Central memory CD4-positive, alpha-beta T cell (primary cell): ENCODE measurements around the gene FAM9A.

Source experiments
- DNase-seq: peaks from one replicate; pipeline ENCODE4 v3.0.0; 2022
- total RNA-seq, 3 experiments: gene quantifications; one replicate each; lab custom pipeline; 2026; lab: John Stamatoyannopoulos, UW

FAM9A gene
- 0 reads per million in 3 experiments for total RNA-seq

DNA sequence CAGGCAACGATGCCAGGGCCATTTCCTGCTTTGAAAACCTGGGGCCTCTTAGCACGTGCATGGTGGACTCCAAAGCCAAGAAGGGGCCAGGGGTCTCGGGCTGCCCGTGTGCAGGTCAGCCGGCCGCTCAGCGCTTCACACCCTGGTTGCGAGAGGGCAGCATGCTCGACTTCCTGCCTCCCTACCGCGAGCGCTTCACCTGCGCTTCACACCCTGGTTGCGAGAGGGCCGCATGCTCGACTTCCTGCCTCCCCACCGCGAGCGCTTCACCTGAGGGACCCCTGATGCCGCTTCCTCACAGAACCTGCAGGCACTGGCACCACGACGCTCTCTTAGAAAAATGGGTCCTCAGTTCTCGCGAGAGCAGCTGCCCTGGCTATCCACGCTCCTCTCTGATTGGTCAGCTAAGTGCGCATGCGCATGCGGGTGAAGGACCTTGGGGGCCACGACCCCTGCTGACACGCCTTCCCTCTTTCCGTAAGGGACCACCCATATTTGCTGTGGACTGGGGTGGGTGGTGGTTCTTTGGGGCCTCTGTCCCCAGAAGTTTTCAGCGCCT, at the start of gene FAM9A:
TSS of gene FAM9A (minus strand) at position 343 of the 559 bp plus-strand sequence. CDS start 1,212 bp downstream, outside the sequence.
- no peak for DNase-seq

DNA sequence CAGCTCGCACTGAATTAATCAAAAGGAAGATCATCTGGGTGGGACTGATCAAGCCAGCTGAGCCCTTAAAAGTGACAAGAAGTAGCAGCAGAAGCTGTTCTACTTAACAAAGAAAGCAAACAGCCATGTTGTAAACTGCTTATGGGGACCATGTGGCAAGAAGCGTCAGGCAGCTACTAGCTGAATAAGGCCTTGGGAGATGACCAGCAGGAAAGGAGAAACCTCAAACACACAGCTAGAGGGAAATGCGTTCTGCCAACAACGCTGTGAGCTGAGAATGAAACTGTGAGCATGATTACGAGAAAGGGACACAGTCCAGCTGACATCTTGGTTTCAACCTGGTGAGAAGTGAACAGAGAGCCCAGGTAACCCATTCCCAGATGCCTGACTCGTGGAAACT, 49.3 kb upstream of the FAM9A start:
- no peak for DNase-seq

DNA sequence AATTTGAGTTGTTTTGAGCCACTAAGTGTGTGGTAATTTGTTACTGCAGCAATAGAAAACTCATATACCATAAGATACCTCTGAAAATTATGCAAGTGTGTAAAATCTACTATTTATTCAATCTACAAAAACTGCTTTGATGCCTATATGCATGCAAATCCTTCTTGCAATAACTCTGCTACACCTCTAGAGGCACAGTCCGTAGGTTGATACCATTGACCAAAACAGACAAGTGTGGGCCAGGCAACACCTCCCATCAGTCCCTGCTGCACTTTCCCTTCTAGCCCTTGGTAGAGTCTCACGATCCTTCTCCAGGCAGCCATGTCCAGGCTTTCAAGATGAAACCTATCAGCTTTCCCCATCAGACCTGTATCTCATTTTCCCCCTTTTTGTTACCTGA, 48.8 kb upstream of the FAM9A start:
- no peak for DNase-seq

DNA sequence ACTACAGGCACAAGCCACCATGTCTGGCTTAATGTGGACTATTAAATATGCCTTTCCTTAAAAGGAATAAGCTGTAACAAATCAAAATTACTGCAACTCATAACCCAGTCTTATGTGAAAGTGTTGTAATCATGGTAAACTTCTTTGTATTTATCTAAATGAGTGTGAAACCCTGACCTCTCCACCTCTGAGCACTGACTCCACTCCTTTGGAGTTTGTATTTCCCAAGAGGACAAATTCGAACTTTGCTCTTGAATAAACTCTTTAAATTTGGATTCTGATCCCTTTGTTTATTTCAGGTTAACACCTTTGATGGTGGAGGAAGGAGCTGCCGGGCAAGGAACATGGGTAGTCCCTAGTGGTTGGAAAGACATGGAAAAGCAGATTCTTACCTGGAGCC, 48.3 kb upstream of the FAM9A start:
- no peak for DNase-seq

DNA sequence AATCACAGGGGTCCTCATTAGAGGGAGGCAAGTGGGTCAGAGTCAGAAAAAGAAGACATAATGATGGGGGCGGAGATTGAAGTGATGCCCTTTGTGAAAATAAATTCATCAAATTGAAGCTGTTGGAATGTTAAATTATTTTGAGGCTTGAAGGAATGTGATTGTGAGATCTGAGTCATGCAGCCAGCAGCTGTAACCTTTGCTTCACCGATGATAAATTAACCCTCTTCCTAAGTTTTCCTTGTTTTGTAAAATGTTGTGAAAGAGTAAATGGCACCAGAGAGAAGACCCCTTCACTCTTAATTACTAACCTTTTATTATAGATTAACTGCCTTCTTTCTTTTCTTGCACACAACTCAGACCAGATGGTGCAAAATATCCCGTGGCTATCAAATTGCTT, 47.7 kb upstream of the FAM9A start:
- DNase-seq: no peak

DNA sequence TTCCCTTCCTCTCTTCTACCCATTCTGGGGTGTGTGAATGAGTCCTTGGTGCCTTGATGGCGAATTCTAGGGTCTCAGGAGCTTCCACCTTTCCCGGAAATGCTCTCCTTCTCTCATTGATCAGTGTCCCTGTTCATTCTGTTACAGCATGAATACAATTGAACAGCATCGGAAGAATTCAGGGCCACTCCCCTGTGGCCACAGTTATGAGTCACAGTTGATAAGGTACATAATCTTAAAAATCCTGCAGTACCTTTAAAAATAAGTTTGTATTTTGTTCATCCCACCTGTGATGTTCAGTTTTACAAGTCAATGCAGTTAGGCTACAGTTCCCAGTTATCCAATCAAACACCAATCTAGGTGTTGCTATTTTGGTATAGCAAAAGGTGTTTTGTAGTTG, 47.3 kb upstream of the FAM9A start:
- DNase-seq: no peak

DNA sequence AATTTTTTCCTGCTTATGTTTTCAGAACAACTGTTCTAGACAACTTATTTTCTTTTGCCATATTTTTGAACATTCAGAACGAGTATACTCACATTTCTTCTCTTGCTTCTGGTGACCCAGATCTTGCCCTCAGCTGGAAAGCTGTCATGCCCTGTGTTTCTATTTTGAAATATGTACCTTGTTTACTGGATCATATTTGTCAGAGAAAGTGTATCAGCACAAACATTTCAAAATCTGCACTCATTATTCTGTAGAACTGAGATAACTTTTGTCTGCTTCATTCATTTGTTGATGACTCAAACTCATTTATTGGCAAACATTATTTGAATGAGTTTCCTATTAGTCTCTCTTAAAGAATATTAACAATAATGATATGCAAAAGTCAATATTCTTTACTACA, 46.2 kb upstream of the FAM9A start:
- no peak for DNase-seq

DNA sequence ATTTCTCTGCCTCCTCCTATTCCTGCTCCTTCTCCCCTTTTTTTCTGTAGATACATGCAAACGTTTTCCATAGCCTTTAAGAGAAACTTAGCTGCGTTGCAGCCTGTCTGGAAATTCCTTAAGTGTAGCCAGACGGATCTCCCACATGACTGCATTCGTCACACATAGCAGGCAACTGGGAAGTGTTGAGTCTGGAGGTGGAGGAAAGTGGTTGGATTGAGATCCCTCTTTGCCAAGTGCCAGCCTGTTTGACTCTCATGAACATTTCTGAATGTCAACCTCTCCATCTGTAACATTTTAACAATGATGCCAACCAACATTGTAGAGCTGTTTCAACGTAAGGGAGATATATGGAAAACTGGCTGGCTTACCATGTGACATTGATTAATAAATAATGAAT, 45.1 kb upstream of the FAM9A start:
- DNase-seq: no peak

DNA sequence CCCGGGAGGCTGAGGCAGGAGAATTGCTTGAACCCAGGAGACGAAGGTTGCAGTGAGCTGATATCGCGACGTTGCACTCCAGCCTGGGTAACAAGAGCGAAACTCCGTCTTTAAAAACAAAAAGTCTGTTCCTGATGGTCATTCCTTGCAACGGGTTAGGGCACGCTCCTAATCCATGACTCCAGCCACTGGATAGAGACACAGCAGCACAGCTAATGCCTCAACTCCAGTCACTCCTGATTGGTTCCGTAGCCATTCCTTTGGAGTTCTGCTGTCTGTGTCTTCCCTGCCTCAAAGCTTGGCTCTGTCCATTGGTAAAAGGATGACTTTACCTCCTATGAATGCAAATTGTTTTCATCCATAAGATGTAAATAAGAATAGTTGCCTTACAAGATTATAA, 44.3 kb upstream of the FAM9A start:
- no peak for DNase-seq

DNA sequence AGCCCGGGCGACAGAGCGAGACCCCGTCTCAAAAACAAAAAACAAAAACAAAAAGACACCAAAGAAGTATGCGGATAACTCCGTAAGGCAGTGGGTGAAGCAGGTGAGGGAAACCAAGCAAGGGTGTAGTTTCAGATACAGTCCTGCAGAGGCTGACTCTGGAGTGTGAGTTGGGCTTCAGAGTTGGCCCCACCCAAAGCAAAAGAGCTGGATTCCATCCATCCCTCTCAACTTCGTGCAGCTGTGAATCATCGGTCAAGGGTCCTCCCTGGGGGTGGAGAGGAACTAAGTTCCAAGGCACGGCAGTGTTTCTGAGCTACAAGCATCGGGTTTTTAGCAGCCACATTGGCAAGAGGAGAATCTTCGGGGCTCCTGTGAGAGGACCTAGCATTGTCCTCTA, 43.9 kb upstream of the FAM9A start:
- DNase-seq: no peak

DNA sequence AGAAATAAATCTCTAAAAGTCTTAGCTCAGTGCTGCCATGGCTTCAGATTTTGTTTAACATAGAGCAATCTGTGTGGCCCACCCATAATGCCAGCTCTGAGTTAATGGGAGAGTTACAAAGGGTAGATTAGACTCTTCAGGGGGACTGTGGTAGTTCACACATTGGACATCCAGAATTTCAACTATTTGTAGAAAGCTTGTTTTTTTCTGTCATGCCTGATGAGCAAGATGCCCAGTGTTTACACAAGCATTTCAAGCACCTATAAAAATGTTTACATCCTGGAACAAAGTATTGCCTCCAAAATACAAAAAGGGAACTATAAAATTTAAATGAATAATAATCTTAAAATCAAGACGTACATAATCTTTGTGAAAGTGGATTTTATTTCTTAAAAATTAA, 43.0 kb upstream of the FAM9A start:
- DNase-seq: no peak

DNA sequence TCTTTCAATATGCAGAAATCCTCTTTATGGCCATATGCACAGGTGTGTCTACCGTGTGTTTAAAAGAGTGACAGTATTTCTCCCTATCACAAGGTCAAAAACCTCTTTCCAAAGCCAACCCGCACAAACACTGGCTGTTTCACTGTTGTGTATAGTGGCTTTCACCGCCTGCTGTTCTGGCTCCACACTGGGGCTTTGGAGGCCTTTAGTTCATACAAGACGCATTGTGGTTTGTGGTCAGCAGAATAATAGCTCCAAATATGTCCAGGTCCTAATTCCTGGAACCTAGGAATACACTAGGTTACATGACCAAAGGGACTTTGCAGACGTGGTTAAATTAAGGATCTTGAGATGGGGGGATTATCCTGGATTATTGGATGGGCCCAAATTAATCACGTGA, 40.7 kb upstream of the FAM9A start:
- no peak for DNase-seq

DNA sequence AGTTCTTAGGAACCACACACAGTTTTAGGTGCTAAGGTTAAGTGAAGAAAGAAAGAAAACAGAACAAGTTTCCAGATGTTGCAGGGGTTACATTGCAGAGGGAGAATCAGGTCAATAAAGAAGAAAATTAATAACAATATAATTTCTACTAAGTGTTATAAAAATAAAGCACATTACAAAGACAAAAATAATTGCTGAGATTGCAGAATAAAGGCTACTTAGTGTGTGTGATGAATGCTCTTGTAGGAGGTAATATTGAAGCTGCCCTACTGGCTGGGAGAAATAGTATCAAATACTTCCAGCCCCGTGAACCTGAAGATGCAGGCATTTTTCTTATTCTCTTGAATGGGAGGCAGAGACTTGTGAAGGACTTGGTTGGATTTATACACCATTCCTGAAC, 33.2 kb upstream of the FAM9A start:
- DNase-seq: no peak

DNA sequence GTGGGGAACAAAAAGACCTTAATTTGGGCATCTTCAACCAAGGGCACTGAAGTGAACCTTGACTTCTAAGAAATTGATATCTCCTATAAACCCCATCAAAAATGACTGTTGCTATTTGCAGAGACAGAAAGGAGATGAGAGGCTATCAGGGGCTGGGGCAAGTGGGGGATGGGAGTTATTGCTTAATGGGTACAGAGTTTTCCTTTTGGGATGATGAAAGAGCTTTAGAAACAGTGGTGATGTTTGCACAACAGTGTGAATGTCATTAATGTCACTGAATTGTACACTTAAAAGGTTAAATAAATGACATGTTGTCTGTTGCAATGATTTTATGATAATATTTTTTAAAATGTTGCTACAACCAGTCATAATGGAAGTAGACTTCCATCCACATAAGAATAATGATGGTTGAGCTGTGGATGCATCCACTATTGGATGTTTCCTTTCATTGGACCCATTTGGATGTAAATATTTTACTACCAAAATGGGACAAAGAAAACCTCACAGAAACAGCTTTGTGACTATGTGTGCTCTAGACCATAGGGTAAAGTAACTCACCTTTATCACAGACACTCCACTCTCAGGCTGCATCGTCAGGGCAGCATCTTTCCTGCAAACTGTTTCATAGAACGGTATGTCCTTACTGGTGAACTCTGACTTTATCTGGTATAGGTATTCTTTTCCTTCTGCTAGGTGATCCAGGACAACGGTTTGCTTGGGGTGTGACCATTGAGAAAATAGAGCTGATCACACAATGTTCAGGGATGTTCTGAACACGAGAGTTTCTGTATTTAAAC, 31.6 kb upstream of the FAM9A start:
- DNase-seq: no peak

DNA sequence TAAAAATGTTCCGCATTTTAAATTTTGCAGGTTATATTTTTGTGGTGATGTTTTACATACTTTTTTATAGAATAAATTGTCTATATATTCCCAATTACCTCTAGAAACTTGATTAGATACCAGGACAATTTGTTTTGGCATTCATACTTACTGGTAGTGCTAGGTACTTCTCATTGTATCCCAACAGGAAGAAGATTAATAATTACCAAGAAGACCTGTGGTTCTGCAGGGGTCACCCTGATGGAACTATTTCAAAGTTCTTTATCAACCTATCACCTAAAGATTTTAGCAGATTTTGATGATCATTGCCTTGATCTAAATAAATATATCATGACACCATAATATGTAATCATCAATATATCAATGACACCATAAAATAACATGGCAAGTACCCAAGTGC, 22.5 kb upstream of the FAM9A start:
- no peak for DNase-seq

DNA sequence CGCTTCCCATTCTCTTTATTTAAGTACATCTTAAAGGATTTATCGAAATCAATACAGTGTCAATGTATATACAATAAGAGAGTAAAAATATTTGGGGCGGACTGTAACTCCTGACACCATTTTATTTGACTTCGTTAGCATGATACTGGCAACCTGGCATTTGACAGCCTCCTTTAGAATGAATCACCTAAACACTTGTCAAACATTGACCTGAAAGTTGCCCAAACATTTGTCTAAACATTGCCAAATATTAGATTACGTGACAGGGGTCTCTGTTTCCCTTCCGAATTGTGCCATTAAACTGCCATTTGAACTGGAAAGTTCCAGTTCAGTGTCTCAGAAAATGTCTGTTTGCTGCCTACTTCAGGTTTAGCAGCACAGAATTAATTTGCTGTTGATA, 20.8 kb upstream of the FAM9A start:
- DNase-seq: no peak

DNA sequence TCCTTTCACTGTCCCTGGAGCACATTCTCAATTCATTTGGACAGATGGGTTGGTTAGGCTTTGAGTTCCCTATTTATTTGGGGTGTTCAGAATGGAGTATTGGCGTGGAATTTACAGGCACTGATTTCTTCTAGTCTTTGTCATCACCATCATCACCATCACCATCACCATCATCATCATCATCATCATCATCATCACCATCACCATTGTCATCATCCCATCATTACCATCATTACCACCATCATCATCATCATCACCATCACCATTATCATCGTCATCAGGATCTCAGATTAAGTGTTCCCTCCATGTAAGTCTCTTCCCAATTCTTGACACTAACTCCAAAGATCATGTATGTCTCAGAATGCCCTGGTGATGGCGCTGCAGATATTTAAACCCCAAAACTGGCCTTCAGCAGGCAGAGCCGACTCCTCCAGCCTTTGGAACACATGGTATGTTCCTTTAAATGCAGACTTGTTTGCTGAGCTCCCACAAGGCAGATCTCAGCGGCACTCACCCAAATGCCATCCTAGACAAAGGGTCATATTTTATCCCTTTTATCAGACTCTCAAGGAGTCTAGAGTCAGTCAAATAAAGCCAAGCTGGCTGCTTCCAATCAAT, 19.8 kb upstream of the FAM9A start:
- no peak for DNase-seq

DNA sequence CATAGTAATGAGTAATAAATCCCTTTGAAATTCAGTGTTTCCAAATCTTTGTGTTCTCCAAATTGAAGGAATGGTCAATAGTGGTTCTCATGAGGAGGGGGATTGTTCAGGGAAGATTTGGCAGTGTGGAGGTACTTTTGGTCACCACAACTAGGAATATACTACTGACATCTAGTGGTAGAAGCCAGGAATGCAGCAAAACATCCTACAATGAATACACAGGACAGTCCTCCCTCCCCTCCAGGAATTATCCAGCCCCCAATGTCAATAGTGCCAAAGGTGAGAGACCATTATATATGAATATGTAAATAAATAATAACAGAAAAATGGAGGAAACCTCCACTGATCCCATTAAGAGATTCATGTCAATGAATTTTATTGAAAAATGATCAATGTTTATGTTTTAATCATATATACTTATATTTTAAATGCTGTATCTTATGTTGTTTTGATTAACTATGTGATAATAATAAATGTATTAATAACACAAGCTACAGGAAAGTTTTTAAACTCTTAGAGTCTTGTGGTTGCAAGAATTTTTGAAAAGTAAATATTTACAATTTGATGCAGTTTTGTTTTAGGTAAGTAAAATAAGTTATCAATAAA, 14.4 kb upstream of the FAM9A start:
- DNase-seq: peak; percentile 28

DNA sequence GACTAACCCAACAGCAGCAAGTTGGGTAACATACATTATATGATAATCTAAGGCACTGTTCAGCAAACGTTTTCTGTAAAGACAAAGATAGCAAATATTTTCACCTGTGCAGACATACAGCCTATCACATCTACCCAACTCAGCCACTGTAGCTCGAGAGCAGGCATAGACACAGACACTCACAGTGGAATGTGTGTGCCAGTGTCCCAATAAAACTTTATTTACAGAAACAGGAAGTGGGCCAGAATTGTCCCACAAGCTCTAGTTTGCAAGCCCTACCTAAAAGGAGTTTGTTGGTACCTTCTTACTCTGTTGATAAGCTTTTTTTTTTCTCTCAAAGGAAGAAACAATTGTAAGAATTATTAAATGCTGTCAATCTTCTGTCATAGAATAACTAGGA, 11.9 kb upstream of the FAM9A start:
- DNase-seq: no peak

DNA sequence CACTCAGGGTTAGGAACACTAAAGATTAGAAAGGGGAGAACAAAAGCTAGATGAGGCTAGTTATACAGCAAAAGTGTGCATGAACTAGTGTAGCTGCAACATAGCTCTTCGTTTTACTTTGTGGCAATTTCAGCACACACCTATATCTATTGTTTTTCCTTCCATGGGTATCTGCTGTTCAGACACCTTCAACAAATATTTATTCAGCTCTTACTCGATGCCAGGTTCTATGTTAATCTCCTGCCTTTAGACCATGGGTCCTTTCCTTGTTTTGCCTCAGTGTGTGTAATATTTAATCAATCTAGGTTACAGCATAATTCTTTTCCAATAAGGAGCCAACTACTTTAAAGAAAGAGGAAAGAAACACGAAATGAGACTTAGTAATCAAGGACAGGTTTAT, 10.4 kb upstream of the FAM9A start:
- DNase-seq: no peak

DNA sequence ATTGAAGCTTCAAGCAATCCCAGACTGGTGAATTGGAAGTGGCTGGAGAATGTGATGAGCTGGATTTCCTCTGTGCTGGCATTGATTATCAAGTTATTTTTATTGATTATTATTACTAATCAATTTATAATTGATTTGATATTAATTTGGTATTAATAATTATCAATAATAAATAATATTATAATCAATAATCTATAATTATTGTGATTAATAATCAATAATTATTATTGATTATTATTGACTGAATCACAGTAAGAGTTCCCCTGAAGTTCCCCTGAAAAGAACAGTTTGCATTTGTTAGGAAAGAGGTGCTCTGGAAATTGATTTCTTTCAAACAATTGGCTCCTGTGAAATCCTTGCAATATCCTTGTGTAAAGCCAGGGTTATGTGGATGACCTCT, 7.5 kb upstream of the FAM9A start:
- no peak for DNase-seq

DNA sequence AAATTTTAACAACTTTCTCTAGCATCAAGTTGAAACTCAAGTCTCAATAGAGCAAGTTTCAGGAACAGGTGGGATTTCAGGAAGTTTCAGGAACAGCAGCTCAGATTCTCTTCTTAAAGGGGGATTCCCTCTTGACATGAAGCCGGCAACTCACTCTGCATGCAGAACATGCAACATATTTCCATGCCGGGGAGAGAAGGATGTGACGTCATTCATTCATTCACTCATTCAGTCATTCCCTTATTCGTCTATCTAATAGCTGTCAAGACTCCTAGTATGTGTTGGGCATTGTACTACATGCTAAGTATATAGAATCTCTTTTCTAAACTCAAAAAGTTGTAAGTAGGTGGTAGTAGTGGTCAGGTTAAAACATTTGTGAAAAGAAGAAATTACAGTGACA, 4.8 kb upstream of the FAM9A start:
- no peak for DNase-seq

DNA sequence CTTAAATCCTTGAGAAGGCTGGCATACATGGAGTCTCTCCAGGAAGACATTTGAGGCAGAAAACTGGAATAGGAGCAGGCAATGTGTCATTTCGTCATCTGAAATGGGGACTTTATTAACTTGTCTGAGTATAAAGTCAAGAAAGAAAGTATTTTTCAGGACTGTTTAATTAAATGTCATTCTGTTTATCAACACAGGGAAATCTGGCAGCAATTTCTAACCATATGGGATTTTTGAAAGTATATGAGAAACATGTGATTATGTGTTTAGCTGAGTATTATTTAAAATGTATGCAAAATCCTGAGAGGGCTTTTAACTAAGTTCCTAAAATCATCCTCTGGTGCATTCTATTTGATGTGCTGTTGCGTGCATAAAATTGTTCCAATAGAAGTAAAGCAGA, 3.9 kb upstream of the FAM9A start:
- no peak for DNase-seq

DNA sequence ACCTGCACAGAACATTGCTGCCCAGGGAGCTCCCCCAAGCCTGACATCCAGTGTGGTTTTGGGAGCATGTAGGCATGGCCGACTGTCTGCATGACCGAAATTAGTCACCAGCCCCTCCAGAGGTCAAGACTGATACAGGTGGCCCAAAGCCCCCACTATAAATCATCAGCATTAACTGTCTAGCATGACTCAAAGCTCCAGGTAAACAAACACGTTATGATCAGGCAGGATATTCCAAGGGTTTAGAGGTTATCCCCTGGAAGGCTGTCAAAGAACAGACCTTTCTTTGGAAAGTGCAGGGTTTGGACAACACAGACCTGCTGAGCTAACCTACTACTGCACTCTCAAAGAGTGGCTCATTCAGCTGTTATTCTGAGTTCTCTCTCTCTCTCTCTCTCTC, 2.1 kb upstream of the FAM9A start:
- no peak for DNase-seq
